Hepatocyte (in vitro differentiated cells): ENCODE results near the gene CHID1. TPM values are rescaled to one million over a fixed set of nuclear protein-coding genes. Genes with fewer than 3 reads are reported as not detected.
A peak's percentile ranks its signal among the peaks of the same experiment; 100 is the strongest.

Experiments
- DNase-seq: peaks from one replicate; pipeline ENCODE4 v3.0.0-alpha.2; 2016; ENCODE audit warnings: low spot score
- H2AFZ ChIP-seq: fragments of 200-600 bp; sonication (generic); 2 replicates; pipeline ENCODE4 v1.6.0; 2016; ENCODE audit warnings: antibody characterized with exemption, mild to moderate bottlenecking
- H3K27ac ChIP-seq: fragments of 200-600 bp; sonication (generic); 2 replicates; pipeline ENCODE4 v1.5.1; 2016; ENCODE audit warnings: mild to moderate bottlenecking
- H3K27me3 ChIP-seq: fragments of 200-600 bp; sonication (generic); 2 replicates; pipeline ENCODE4 v1.6.1; 2016
- H3K36me3 ChIP-seq: fragments of 200-600 bp; sonication (generic); replicated peaks from 2 replicates; pipeline ENCODE4 v1.5.1; 2016; ENCODE audit warnings: low read depth; ENCODE audit not compliant: insufficient read depth
- H3K4me1 ChIP-seq: fragments of 200-600 bp; sonication (generic); 2 replicates; pipeline ENCODE4 v1.5.1; 2016; ENCODE audit warnings: mild to moderate bottlenecking, moderate library complexity; ENCODE audit not compliant: insufficient read depth
- H3K4me2 ChIP-seq: fragments of 200-600 bp; sonication (generic); 2 replicates; pipeline ENCODE4 v1.6.0; 2016
- H3K4me3 ChIP-seq: fragments of 200-600 bp; sonication (generic); 2 replicates; pipeline ENCODE4 v1.5.1; 2016; ENCODE audit warnings: mild to moderate bottlenecking
- H3K79me2 ChIP-seq: fragments of 200-600 bp; sonication (generic); 2 replicates; pipeline ENCODE4 v1.6.0; 2017; ENCODE audit warnings: mild to moderate bottlenecking
- H3K9me2 ChIP-seq: fragments of 200-600 bp; sonication (generic); replicated peaks from 2 replicates; pipeline ENCODE4 v1.6.0; 2017; ENCODE audit warnings: mild to moderate bottlenecking; ENCODE audit not compliant: insufficient read depth
- H3K9me3 ChIP-seq: fragments of 200-600 bp; sonication (generic); 2 replicates; pipeline ENCODE4 v1.5.1; 2016; ENCODE audit warnings: low read depth, mild to moderate bottlenecking
- H4K20me1 ChIP-seq: fragments of 200-600 bp; sonication (generic); 2 replicates; pipeline ENCODE4 v1.6.0; 2016; ENCODE audit warnings: mild to moderate bottlenecking; ENCODE audit not compliant: insufficient read depth, poor library complexity, severe bottlenecking
- CTCF ChIP-seq: fragments of 200-600 bp; sonication (generic); IDR thresholded peaks from 2 replicates; pipeline ENCODE4 v1.5.1; 2016; ENCODE audit warnings: antibody characterized with exemption, mild to moderate bottlenecking; ENCODE audit not compliant: poor library complexity
- EZH2 ChIP-seq: fragments of 200-600 bp; sonication (generic); IDR thresholded peaks from 2 replicates; pipeline ENCODE4 v1.6.1; 2016; ENCODE audit warnings: antibody characterized with exemption, mild to moderate bottlenecking, borderline replicate concordance
- EZH2phosphoT487 ChIP-seq: fragments of 200-600 bp; sonication (generic); IDR thresholded peaks from one replicate; pipeline ENCODE4 v1.6.1; 2018; ENCODE audit warnings: antibody characterized with exemption, mild to moderate bottlenecking, low read depth, moderate library complexity; ENCODE audit not compliant: unreplicated experiment, severe bottlenecking
- WGBS: methylation state at CpG from one replicate; pipeline ENCODE4 v1.1.6; 2016; ENCODE audit warnings: low lambda C conversion rate; ENCODE audit errors: missing lambda C conversion rate; 5-methylcytosine and 5-hydroxymethylcytosine counted together
- polyA plus RNA-seq: library from polyadenylated mRNA; unstranded; fragments of >200 nt; fragmentation: Nextera tagmentation; extraction: Ambion mirVana; gene quantifications from 2 replicates; pipeline ENCODE4 v1.2.1, GENCODE V29; 2016
- total RNA-seq: library from RNA; depleted of rRNA; stranded (reverse); fragments of >200 nt; gene quantifications from 2 replicates; pipeline ENCODE4 v1.2.3, GENCODE V29; 2014

Gene CHID1
- total and polyA plus RNA-seq, 2 experiments from 2014 or later, result 92.4 to 155 TPM

DNA sequence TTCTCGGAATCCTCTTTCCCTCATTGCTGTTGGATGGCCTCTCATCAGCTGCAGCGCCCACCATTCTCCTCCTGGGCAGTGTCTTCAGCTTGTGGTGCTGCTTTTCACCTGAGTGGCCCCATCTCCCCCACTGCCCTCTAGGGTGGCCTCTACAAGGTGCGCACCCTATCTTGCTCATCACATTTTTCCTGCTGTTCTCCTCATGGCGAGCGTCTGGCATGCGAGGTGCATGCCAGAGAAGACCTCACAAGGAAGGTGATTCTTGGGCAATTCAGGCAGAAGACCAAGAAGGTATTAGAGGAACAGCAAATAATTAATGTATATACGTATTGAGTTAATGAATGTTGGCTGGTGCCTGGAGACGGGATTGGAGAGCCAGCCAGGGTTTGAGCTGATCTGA, 18.2 kb upstream of the CHID1 start:
- Histone ChIP-seq H3K4me3 (no peak overlapping the region), H3K79me2 (peaks cover 77% of the 10 kb centered on the region), H3K27ac (no peak overlapping the region), H3K9me2 (no peaks in the 10 kb centered on the region), H3K9me3 (no peaks in the 10 kb centered on the region), H4K20me1 (peaks cover 73% of the 10 kb centered on the region), H2AFZ (no peak overlapping the region), H3K4me1 (peaks cover 28% of the 10 kb centered on the region), H3K4me2 (peak overlapping the region; percentile 50), H3K36me3 (no peaks in the 10 kb centered on the region), H3K27me3 (no peaks in the 10 kb centered on the region)
- no peak for TF ChIP-seq EZH2
- TF ChIP-seq CTCF, result no peak
- no peak for TF ChIP-seq EZH2phosphoT487
- 76% methylated on average over 8 of the region's 8 CpGs for WGBS
- DNase-seq, result no peak

DNA sequence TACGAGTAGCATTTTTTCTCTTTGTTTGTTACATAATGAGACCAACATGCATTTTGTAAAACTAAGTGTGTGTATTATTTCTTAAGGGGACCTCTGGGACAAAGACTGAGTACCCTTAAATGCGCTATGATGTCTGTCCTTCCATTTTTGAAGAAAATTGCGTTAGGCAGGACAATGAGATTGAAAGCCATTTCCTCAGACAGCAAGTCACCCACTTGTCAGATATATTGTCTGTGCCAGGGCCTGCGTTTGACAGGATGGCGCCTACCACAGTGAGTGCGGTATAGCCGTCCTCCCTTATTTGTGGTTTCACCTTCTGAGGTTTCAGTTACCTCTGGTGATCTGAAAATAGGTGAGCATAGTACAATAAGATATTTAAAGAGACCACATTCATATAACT, 17.3 kb upstream of the CHID1 start:
- Histone ChIP-seq H3K27ac (no peak overlapping the region), H3K27me3 (no peaks in the 10 kb centered on the region), H2AFZ (no peak overlapping the region), H3K4me1 (peaks cover 21% of the 10 kb centered on the region), H3K9me2 (no peaks in the 10 kb centered on the region), H3K4me2 (peak overlapping the region; percentile 50), H3K9me3 (no peaks in the 10 kb centered on the region), H3K36me3 (no peaks in the 10 kb centered on the region), H3K4me3 (no peak overlapping the region), H3K79me2 (peaks cover 68% of the 10 kb centered on the region), H4K20me1 (peaks cover 64% of the 10 kb centered on the region)
- no peak for DNase-seq
- no peak for TF ChIP-seq EZH2phosphoT487
- TF ChIP-seq EZH2, result no peak
- no peak for TF ChIP-seq CTCF
- WGBS, result 84% methylated on average over 7 of the region's 7 CpGs

DNA sequence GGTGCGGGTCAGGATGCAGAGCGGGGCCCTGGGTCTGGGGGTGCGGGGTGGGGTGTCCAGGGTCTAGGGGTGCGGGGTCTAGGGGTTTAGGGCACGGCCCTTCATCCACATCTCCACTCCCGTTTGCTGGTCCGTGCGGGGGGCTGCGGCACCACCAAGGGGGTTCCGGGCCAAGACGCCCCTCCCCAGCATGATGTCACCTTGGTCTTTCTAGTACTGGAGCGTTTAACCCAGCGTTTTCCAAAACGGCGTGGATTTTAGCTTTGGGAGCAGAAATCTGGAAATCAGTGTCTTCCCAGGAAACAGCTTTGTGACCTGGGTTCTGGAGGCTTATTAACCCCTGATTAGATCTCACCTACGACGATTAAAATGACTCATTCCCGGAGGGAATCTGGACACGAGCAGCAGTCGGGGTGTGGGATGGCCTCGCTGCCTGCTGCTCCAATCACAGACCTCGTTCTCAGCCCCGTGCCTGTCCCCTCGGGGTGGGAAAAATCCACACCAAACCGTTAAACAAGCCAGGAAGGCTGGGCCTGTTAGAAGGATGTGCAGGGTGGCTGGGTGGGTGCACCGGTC, 15.8 kb upstream of the CHID1 start:
- peaks cover 53% of the 10 kb centered on the region for H3K79me2 ChIP-seq
- H3K27ac ChIP-seq, result peak overlapping the region; percentile 99
- peak overlapping the region; percentile 97 for H3K4me2 ChIP-seq
- WGBS, result 2% methylated on average over 22 of the region's 26 CpGs
- H3K9me2 ChIP-seq, result no peaks in the 10 kb centered on the region
- H4K20me1 ChIP-seq, result peaks cover 50% of the 10 kb centered on the region
- H3K4me1 ChIP-seq, result peaks cover 18% of the 10 kb centered on the region
- no peaks in the 10 kb centered on the region for H3K27me3 ChIP-seq
- H3K4me3 ChIP-seq, result peak overlapping the region; percentile 98
- no peaks in the 10 kb centered on the region for H3K36me3 ChIP-seq
- H3K9me3 ChIP-seq, result no peaks in the 10 kb centered on the region
- DNase-seq, result peak; percentile 60
- H2AFZ ChIP-seq, result peak overlapping the region; percentile 24
- TF ChIP-seq EZH2, result no peak
- TF ChIP-seq EZH2phosphoT487, result no peak
- TF ChIP-seq CTCF, result no peak
